ENCODE measurements around the gene C2CD2.

C2CD2 gene

GRCh38 chr21:41864311-41865001 is 89.4 kb downstream of the C2CD2 start:
- DNase-seq = no peak

- DNase-seq = no peak
Measured at GRCh38 chr21:41863439-41863740, 90.4 kb downstream of the C2CD2 start.

- DNase-seq = no peak
Measured at GRCh38 chr21:41861987-41862386, 91.8 kb downstream of the C2CD2 start.

- no peak for DNase-seq
Measured at GRCh38 chr21:41861255-41861654, 92.6 kb downstream of the C2CD2 start.

- DNase-seq = no peak
Measured at GRCh38 chr21:41859297-41859980, 94.4 kb downstream of the C2CD2 start.

- DNase-seq = no peak
Measured at GRCh38 chr21:41858466-41859296, 95.1 kb downstream of the C2CD2 start.

GRCh38 chr21:41857771-41858300 is 96.0 kb downstream of the C2CD2 start:
- DNase-seq = no peak

- no peak for DNase-seq
Measured at GRCh38 chr21:41856572-41856971, 97.2 kb downstream of the C2CD2 start.

GRCh38 chr21:41854426-41854995 is 99.3 kb downstream of the C2CD2 start:
- DNase-seq = no peak

GRCh38 chr21:41852929-41853320 is 100.9 kb downstream of the C2CD2 start:
- DNase-seq = no peak

- DNase-seq = no peak
Measured at GRCh38 chr21:41852151-41852928, 101.5 kb downstream of the C2CD2 start.

GRCh38 chr21:41851090-41851790 is 102.6 kb downstream of the C2CD2 start:
- no peak for DNase-seq

- no peak for DNase-seq
Measured at GRCh38 chr21:41850085-41850484, 103.7 kb downstream of the C2CD2 start.

GRCh38 chr21:41848958-41849580 is 104.7 kb downstream of the C2CD2 start:
- no peak for DNase-seq

GRCh38 chr21:41848533-41848932 is 105.3 kb downstream of the C2CD2 start:
- DNase-seq = no peak

GRCh38 chr21:41847066-41847804 is 106.6 kb downstream of the C2CD2 start:
- no peak for DNase-seq

- no peak for DNase-seq
Measured at GRCh38 chr21:41846536-41846935, 107.3 kb downstream of the C2CD2 start.

GRCh38 chr21:41846033-41846317 is 107.8 kb downstream of the C2CD2 start:
- no peak for DNase-seq

- DNase-seq = no peak
Measured at GRCh38 chr21:41845310-41846032, 108.3 kb downstream of the C2CD2 start.

GRCh38 chr21:41843584-41843983 is 110.2 kb downstream of the C2CD2 start:
- no peak for DNase-seq

All from right kidney (tissue), 1 donor.